Neutrophil (primary cell): ENCODE data around the gene CAPZA3.
"Not testable (repeated sequence)": the region's sequence is repeated elsewhere in the genome, so short reads cannot be mapped to it uniquely, and the experiment has no call there.

Experiments
- H3K27ac ChIP-seq: fragments of 200-600 bp; sonication (generic); 2 replicates; pipeline ENCODE4 v1.5.1; 2016; ENCODE audit warnings: mild to moderate bottlenecking, moderate library complexity
- H3K27me3 ChIP-seq: fragments of 200-600 bp; sonication (generic); 2 replicates; pipeline ENCODE4 v1.6.0; 2016; ENCODE audit warnings: mild to moderate bottlenecking
- H3K36me3 ChIP-seq: fragments of 200-600 bp; sonication (generic); 2 replicates; pipeline ENCODE4 v1.5.1; 2017
- H3K4me1 ChIP-seq, 2 experiments: fragments of 200-600 bp in 1 of 2; sonication (generic) in 1 of 2; 1 replicate in 1 of 2; 2 replicates in 1 of 2; pipeline versions ENCODE4 v1.5.1 to v1.6.1; 2013 to 2016; ENCODE audit warnings: low read depth in 1 of 2, low read length in 1 of 2, mild to moderate bottlenecking in 1 of 2, moderate library complexity in 1 of 2; ENCODE audit not compliant: control insufficient read depth in 1 of 2, insufficient read depth in 1 of 2
- H3K4me3 ChIP-seq, 2 experiments: fragments of 200-600 bp in 1 of 2; sonication (generic) in 1 of 2; 1 replicate in 1 of 2; 2 replicates in 1 of 2; pipeline ENCODE4 v1.5.1; 2013 to 2016; ENCODE audit warnings: low read depth in 1 of 2, low read length in 1 of 2, mild to moderate bottlenecking in 1 of 2, moderate library complexity in 1 of 2
- H3K9me3 ChIP-seq: fragments of 200-600 bp; sonication (generic); 2 replicates; pipeline ENCODE4 v1.5.1; 2016
- TF ChIP-seq, protein P1 (sequence below): fragments of 200-600 bp; sonication (generic); IDR thresholded peaks from 2 replicates; pipeline ENCODE4 v1.5.1; 2016; ENCODE audit warnings: antibody characterized with exemption

CAPZA3 gene

DNA sequence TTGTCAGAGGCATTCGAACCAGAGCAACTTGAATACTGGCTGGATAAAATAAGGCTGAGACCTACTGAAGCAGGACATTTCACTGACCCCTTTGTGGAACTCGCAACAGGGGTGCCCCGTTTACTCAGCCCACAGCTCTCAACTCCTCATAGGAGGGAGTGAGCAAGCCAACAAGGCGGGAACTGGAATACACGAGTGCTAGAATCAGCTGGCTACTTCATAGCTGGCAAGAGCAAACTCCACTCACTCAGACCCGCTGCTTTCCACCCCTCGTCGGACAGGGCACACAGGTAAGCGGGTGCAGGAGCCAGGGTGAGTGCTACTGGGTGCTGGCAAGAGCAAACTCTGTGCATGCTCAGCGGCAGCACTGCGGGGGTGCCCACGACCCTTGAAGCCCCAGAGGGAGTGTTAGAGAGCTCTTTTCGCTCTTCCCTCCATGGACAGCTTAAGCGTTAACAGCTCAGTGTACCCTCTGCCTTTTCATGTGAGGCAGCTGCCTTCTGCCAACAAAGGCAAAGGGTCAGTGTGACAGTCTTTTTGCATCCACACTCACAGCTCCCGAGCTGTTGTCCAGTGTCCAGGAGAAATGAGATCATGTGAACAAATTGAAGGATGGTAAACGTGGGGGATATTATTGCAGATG is 15.7 kb downstream of the CAPZA3 start:
- H3K9me3 ChIP-seq, result no peaks in the 10 kb centered on the region
- TF ChIP-seq, protein P1, sequence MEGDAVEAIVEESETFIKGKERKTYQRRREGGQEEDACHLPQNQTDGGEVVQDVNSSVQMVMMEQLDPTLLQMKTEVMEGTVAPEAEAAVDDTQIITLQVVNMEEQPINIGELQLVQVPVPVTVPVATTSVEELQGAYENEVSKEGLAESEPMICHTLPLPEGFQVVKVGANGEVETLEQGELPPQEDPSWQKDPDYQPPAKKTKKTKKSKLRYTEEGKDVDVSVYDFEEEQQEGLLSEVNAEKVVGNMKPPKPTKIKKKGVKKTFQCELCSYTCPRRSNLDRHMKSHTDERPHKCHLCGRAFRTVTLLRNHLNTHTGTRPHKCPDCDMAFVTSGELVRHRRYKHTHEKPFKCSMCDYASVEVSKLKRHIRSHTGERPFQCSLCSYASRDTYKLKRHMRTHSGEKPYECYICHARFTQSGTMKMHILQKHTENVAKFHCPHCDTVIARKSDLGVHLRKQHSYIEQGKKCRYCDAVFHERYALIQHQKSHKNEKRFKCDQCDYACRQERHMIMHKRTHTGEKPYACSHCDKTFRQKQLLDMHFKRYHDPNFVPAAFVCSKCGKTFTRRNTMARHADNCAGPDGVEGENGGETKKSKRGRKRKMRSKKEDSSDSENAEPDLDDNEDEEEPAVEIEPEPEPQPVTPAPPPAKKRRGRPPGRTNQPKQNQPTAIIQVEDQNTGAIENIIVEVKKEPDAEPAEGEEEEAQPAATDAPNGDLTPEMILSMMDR, result no peak
- no peak overlapping the region for H3K27ac ChIP-seq

DNA sequence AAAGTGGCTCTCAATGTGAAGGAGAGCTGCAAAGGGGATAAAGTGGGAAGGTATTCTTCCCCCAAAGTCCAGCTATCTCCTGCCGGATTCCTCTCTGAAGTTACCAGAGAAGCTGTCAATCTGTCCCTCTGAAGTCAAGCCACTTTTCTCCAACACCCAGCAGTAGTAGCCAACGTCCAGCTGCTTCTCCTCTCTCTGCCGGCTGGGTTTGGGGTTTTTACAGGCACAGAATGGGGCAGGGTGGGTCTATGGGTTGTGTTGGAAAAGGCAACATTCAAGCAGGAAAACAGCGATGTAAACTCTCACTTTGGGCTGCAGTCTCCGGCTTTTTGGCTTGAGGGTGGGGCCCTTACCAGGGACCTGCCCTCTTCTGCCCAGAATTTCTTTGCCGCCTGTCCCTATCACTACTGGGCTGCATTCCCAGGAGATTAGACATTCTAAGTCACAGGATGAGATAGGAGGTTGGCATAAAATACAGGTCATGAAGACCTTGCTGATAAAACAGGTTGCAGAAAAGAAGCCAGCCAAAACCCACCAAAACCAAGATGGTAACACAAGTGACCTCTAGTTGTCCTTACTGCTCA is 16.3 kb downstream of the CAPZA3 start:
- H3K27me3 ChIP-seq, result no peaks in the 10 kb centered on the region
- TF ChIP-seq, protein P1, result no peak
- no peak overlapping the region for H3K4me3 ChIP-seq

More for the DNA sequence above, 15.7 kb downstream of the CAPZA3 start:
- no peaks in the 10 kb centered on the region for H3K27me3 ChIP-seq
- H3K36me3 ChIP-seq, result no peaks in the 10 kb centered on the region
- no peak overlapping the region for H3K4me3 ChIP-seq
- H3K4me1 ChIP-seq, result no peaks in the 10 kb centered on the region

DNA sequence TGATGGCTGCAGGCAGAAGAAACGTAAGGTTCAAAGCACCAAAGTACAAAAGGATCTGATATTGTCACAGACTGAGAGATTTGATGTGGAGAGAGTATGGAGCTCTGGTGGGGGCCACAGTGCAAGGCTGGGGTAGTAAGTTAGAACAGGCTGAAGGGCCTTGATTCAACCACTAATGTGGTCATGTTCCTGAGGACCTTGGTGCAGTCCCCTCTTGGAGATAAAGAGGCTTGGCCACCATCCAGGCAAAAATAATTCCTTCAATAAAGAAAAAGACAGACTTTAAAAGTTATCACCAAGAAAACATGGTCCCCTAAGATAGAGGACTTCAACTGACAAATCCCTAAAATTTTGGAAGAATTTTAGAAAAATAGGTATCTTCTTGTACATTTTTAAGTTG is 17.4 kb downstream of the CAPZA3 start:
- Histone ChIP-seq H3K27ac (no peak overlapping the region), H3K4me3 (no peak overlapping the region), H3K36me3 (no peaks in the 10 kb centered on the region), H3K9me3 (no peaks in the 10 kb centered on the region), H3K27me3 (no peaks in the 10 kb centered on the region), H3K4me1 (no peaks in the 10 kb centered on the region)
- TF ChIP-seq, protein P1, result no peak

More for the DNA sequence above, 16.3 kb downstream of the CAPZA3 start:
- Histone ChIP-seq H3K27ac (no peak overlapping the region), H3K4me1 (no peaks in the 10 kb centered on the region), H3K36me3 (no peaks in the 10 kb centered on the region), H3K9me3 (no peaks in the 10 kb centered on the region)

DNA sequence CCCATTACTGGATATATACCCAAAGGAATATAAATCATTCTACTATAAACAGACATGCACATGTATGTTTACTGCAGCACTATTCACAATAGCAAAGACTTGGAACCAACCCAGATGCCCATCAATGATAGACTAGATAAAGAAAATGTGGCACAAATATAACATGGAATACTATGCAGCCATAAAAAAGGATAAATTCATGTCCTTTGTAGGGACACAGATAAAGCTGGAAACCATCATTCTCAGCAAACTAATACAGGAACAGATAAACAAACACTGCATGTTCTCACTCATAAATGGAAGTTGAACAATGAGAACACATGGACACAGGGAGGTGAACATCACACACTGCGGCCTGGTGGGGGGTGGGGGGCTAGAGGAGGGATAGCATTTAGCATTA is 28.6 kb downstream of the CAPZA3 start:
- not testable (repeated sequence) for H3K9me3 ChIP-seq, H3K27me3 ChIP-seq, H3K27ac ChIP-seq, H3K36me3 ChIP-seq, H3K4me1 ChIP-seq, H3K4me3 ChIP-seq

DNA sequence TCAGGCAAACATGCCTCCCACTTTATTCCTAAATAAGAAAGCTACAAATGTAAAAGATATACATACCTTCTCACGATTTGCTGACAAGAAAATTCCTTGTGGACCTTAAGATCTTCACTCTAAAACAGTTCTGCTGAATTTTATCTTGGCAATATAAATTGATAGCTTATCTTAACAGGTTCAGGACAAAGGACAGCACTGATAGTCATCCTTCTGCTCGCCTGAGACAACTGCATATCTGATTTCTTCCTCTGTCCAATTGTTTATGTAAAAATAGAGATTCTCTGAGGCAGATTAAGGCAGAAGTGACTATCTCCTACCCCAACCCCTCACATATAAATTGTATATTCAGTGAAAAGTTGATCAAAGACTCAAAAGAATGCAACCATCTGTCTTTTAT is 44.9 kb downstream of the CAPZA3 start:
- H3K4me1 ChIP-seq, result no peaks in the 10 kb centered on the region
- H3K27ac ChIP-seq, result no peak overlapping the region
- H3K9me3 ChIP-seq, result no peaks in the 10 kb centered on the region
- H3K36me3 ChIP-seq, result no peaks in the 10 kb centered on the region
- H3K27me3 ChIP-seq, result no peaks in the 10 kb centered on the region
- TF ChIP-seq, protein P1, result no peak
- no peak overlapping the region for H3K4me3 ChIP-seq

DNA sequence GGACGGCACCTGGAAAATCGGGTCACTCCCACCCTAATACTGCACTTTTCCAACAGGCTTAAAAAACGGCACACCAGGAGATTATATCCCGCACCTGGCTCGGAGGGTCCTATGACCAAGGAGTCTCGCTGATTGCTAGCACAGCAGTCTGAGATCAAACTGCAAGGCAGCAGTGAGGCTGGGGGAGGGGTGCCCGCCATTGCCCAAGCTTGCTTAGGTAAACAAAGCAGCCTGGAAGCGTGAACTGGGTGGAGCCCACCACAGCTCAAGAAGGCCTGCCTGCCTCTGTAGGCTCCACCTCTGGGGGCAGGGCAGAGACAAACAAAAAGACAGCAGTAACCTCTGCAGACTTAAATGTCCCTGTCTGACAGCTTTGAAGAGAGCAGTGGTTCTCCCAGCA is 47.5 kb downstream of the CAPZA3 start:
- H3K4me3 ChIP-seq, H3K9me3 ChIP-seq, H3K4me1 ChIP-seq, H3K36me3 ChIP-seq, H3K27me3 ChIP-seq, H3K27ac ChIP-seq: not testable (repeated sequence)
